Esophagus squamous epithelium (tissue), 4 donors: ENCODE results near the gene ABO.

ENCODE experiments used
- CTCF ChIP-seq, 6 experiments: fragments of 450-650 bp in 4 of 6; fragments of 200-600 bp in 2 of 6; sonication (generic) in 2 of 6; IDR thresholded peaks; one replicate each; pipeline ENCODE4 v1.5.1; 2016 to 2019; ENCODE audit warnings: antibody characterized with exemption in 6 of 6, mild to moderate bottlenecking in 4 of 6, moderate library complexity in 4 of 6
- POLR2A ChIP-seq, 4 donors: fragments of 450-650 bp; IDR thresholded peaks; one replicate each; pipeline ENCODE4 v1.6.1; 2017; ENCODE audit warnings: antibody characterized with exemption in 4 of 4, mild to moderate bottlenecking in 4 of 4, moderate library complexity in 3 of 4

- TF ChIP-seq CTCF (IDR thresholded peaks at IDR 0.05) (no peak), POLR2A (IDR thresholded peaks at IDR 0.05) (no peak)
Measured at GRCh38 chr9:133249337-133249736, 25.7 kb downstream of the ABO start.
